ENCODE data around the gene AP3B1.

DNA sequence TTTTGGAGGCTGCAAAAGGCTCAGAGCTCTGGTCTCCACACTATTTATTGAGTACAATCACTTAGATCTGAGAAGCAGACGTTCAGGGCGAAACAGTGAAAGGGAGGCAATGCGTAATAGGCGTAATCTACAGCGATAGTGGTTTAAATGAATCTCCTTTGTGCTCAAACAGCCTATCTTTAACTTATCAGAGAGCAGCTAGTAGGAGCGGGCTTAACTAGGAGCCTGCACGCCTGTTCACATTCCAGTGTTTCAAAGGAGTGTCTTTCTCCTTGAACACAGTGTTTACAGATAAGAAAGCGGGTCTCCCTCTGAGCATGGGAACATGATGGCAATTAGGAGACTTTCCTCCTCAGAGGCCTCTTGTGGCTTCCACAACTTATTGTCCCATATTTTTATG, 49.4 kb downstream of the AP3B1 start:
- TF ChIP-seq EZH2 (IDR thresholded peaks at IDR 0.05; ENCODE audit: borderline replicate concordance, low read depth, low read length, poor library complexity, severe bottlenecking): no peak
- TF ChIP-seq, protein P1, sequence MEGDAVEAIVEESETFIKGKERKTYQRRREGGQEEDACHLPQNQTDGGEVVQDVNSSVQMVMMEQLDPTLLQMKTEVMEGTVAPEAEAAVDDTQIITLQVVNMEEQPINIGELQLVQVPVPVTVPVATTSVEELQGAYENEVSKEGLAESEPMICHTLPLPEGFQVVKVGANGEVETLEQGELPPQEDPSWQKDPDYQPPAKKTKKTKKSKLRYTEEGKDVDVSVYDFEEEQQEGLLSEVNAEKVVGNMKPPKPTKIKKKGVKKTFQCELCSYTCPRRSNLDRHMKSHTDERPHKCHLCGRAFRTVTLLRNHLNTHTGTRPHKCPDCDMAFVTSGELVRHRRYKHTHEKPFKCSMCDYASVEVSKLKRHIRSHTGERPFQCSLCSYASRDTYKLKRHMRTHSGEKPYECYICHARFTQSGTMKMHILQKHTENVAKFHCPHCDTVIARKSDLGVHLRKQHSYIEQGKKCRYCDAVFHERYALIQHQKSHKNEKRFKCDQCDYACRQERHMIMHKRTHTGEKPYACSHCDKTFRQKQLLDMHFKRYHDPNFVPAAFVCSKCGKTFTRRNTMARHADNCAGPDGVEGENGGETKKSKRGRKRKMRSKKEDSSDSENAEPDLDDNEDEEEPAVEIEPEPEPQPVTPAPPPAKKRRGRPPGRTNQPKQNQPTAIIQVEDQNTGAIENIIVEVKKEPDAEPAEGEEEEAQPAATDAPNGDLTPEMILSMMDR (conservative IDR thresholded peaks at IDR 0.05; ENCODE audit: low read depth, low read length): no peak
